Measurements from ENCODE around the gene DUS3L.

The DUS3L gene

GRCh38 chr19:5790559-5791520 lies at the start of gene DUS3L:
Gene DUS3L (minus strand): TSS chr19:5791163. CDS start chr19:5791141, 22 bp downstream.
- peak; percentile 96 for DNase-seq (ENCODE audit: low read depth, low spot score)

- no peak for DNase-seq (ENCODE audit: low read depth, low spot score)
Observed at GRCh38 chr19:5839065-5840017, 48.4 kb upstream of the DUS3L start, which contains the start of gene FUT6. Gene FUT6 (minus strand): TSS chr19:5839702. CDS start chr19:5832567, 7,135 bp downstream.

GRCh38 chr19:5838353-5839064 lies 47.5 kb upstream of the DUS3L start:
- no peak for DNase-seq (ENCODE audit: low read depth, low spot score)

- DNase-seq (ENCODE audit: low read depth, low spot score) = no peak
Observed at GRCh38 chr19:5837761-5838352, 46.9 kb upstream of the DUS3L start.

- no peak for DNase-seq (ENCODE audit: low read depth, low spot score)
Observed at GRCh38 chr19:5832527-5833216, 41.7 kb upstream of the DUS3L start.

GRCh38 chr19:5832061-5832460 lies 41.1 kb upstream of the DUS3L start:
- DNase-seq (ENCODE audit: low read depth, low spot score) = no peak

- no peak for DNase-seq (ENCODE audit: low read depth, low spot score)
Observed at GRCh38 chr19:5831159-5831558, 40.2 kb upstream of the DUS3L start.

GRCh38 chr19:5829567-5830310 lies 38.8 kb upstream of the DUS3L start:
- no peak for DNase-seq (ENCODE audit: low read depth, low spot score)

GRCh38 chr19:5828661-5829566 lies 38.0 kb upstream of the DUS3L start:
- peak; percentile 16 for DNase-seq (ENCODE audit: low read depth, low spot score)

GRCh38 chr19:5827891-5828660 lies 37.1 kb upstream of the DUS3L start:
- peak; percentile 79 for DNase-seq (ENCODE audit: low read depth, low spot score)

GRCh38 chr19:5827342-5827890 lies 36.5 kb upstream of the DUS3L start:
- no peak for DNase-seq (ENCODE audit: low read depth, low spot score)

GRCh38 chr19:5826531-5827341 lies 35.8 kb upstream of the DUS3L start:
- DNase-seq (ENCODE audit: low read depth, low spot score) = no peak

GRCh38 chr19:5825178-5825577 lies 34.2 kb upstream of the DUS3L start:
- no peak for DNase-seq (ENCODE audit: low read depth, low spot score)

GRCh38 chr19:5824751-5825150 lies 33.8 kb upstream of the DUS3L start:
- no peak for DNase-seq (ENCODE audit: low read depth, low spot score)

GRCh38 chr19:5823579-5824281 lies 32.8 kb upstream of the DUS3L start:
- DNase-seq (ENCODE audit: low read depth, low spot score) = no peak
